Epithelial cell of alveolus of lung (primary cell): ENCODE data around the gene TAAR1. TPM values are rescaled to one million over a fixed set of nuclear protein-coding genes. Genes with fewer than 3 reads are reported as not detected.

Experiments
- total RNA-seq: library from RNA; depleted of rRNA; stranded (reverse); fragments of >200 nt; gene quantifications from 2 replicates; pipeline ENCODE4 v1.2.1, GENCODE V29; 2015

The TAAR1 gene
- total RNA-seq, result not detected in 2 replicates

GRCh38 chr6:132659082-132659481 is at the start of gene TAAR1:
Gene TAAR1, minus strand, starts transcription at chr6:132659182. Its CDS starts 13,179 bp downstream, at chr6:132646003.

GRCh38 chr6:132624175-132624574 is 34.8 kb downstream of the TAAR1 start, which contains the start of gene TAAR2:
Gene TAAR2, minus strand, starts transcription at chr6:132624275. Its CDS starts 0 bp downstream, at chr6:132624275.

Other genes starting within 250 kb of the TAAR1 start
- 13.3 and 13.8 TPM in 2 replicates for gene STX7, start 146.1 kb downstream of the TAAR1 start, total RNA-seq
- gene TAAR9, start 120.9 kb downstream of the TAAR1 start, total RNA-seq, result not detected in 2 replicates
- not detected in 2 replicates for gene TAAR8, start 106.5 kb downstream of the TAAR1 start, total RNA-seq
- not detected in 2 replicates for gene TAAR6, start 88.9 kb downstream of the TAAR1 start, total RNA-seq
- gene TAAR5, start 69.4 kb downstream of the TAAR1 start, total RNA-seq, result not detected in 2 replicates
- not detected in 2 replicates for gene TAAR2, start 34.9 kb downstream of the TAAR1 start, total RNA-seq
- 0.13 TPM in 1 of 2 replicates, not detected in the other for gene VNN1, start 54.9 kb upstream of the TAAR1 start, total RNA-seq
- gene VNN2, start 98.7 kb upstream of the TAAR1 start, total RNA-seq, result 0.39 TPM in 1 of 2 replicates, not detected in the other
- gene SLC18B1, start 139.5 kb upstream of the TAAR1 start, total RNA-seq, result 5.7 and 6.1 TPM in 2 replicates
- gene RPS12, start 155.4 kb upstream of the TAAR1 start, total RNA-seq, result 2,921 and 2,994 TPM in 2 replicates